Testis (tissue), 2 donors: ENCODE results near the gene ASAP2.

ENCODE experiments used
- POLR2A ChIP-seq: fragments of 450-650 bp; IDR thresholded peaks from one replicate; pipeline ENCODE4 v1.6.1; 2017; ENCODE audit warnings: antibody characterized with exemption, mild to moderate bottlenecking, moderate library complexity
- TF ChIP-seq, protein P1 (sequence below), 3 experiments: fragments of 450-650 bp in 2 of 3; fragments of 200-600 bp in 1 of 3; sonication (generic) in 1 of 3; IDR thresholded peaks; one replicate each; pipeline ENCODE4 v1.5.1; 2016 to 2019; ENCODE audit warnings: antibody characterized with exemption in 3 of 3, mild to moderate bottlenecking in 2 of 3, moderate library complexity in 1 of 3

DNA sequence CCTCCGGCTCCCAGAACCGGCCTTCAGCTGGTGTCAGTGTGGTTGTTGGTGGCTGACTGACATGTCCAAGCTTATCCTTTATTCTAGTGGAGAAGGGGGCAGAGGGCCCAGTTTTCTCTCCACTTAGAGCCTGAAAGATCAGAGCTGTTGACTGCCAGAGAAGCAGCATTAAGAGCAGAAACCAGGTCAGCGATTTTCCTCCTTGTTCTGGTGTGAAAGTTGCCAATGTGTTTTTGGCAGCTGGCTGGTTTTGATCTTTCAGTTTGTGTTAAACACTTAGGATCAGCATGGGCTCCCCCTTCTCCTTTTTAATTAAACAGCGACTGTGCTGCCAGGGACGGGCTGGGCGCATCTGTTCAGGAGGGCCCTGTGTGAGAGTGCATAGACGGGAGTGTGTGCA lies 100.9 kb downstream of the ASAP2 start:
- TF ChIP-seq, protein P1, sequence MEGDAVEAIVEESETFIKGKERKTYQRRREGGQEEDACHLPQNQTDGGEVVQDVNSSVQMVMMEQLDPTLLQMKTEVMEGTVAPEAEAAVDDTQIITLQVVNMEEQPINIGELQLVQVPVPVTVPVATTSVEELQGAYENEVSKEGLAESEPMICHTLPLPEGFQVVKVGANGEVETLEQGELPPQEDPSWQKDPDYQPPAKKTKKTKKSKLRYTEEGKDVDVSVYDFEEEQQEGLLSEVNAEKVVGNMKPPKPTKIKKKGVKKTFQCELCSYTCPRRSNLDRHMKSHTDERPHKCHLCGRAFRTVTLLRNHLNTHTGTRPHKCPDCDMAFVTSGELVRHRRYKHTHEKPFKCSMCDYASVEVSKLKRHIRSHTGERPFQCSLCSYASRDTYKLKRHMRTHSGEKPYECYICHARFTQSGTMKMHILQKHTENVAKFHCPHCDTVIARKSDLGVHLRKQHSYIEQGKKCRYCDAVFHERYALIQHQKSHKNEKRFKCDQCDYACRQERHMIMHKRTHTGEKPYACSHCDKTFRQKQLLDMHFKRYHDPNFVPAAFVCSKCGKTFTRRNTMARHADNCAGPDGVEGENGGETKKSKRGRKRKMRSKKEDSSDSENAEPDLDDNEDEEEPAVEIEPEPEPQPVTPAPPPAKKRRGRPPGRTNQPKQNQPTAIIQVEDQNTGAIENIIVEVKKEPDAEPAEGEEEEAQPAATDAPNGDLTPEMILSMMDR (IDR thresholded peaks at IDR 0.05), result no peak
- TF ChIP-seq POLR2A, result no peak
